SK-N-MC (cell line): ENCODE data around the gene PCDHGA1.

Source experiments
- EZH2 ChIP-seq: fragments of 200-600 bp; sonication (generic); IDR thresholded peaks from one replicate; pipeline ENCODE4 v1.6.1; 2017; ENCODE audit warnings: antibody characterized with exemption
- FOXP2 ChIP-seq: optimal IDR thresholded peaks from 2 replicates; pipeline ENCODE3; 2011; ENCODE audit warnings: mild to moderate bottlenecking, moderate library complexity; ENCODE audit not compliant: insufficient read depth; ENCODE audit errors: extremely low read length, control extremely low read depth
- POLR2AphosphoS5 ChIP-seq: IDR thresholded peaks from 2 replicates; pipeline ENCODE4 v1.6.1; 2012; ENCODE audit warnings: mild to moderate bottlenecking, low read depth, low read length, borderline replicate concordance

- TF ChIP-seq POLR2AphosphoS5 (no peak), EZH2 (no peak), FOXP2 (no peak)
Measured at GRCh38 chr5:141465351-141465750, 135.0 kb downstream of the PCDHGA1 start.
